DMS 273 (cell line): ENCODE data around the gene PDE3A.

Experiments used
- DNase-seq: peaks from one replicate; lab custom pipeline; 2025; ENCODE audit not compliant: unreplicated experiment; lab: John Stamatoyannopoulos, UW

Gene PDE3A

GRCh38 chr12:20453756-20454310 is 85.5 kb downstream of the PDE3A start:
- no peak for DNase-seq

- DNase-seq: no peak
Measured at GRCh38 chr12:20455001-20455706, 86.8 kb downstream of the PDE3A start.

GRCh38 chr12:20457582-20457981 is 89.2 kb downstream of the PDE3A start:
- no peak for DNase-seq

GRCh38 chr12:20458011-20458410 is 89.7 kb downstream of the PDE3A start:
- DNase-seq: no peak

- DNase-seq: no peak
Measured at GRCh38 chr12:20459920-20460319, 91.6 kb downstream of the PDE3A start.

- no peak for DNase-seq
Measured at GRCh38 chr12:20460956-20461355, 92.6 kb downstream of the PDE3A start.

GRCh38 chr12:20463913-20464524 is 95.7 kb downstream of the PDE3A start:
- DNase-seq: peak; percentile 37

GRCh38 chr12:20469300-20469699 is 101.0 kb downstream of the PDE3A start:
- DNase-seq: no peak

GRCh38 chr12:20469756-20470155 is 101.4 kb downstream of the PDE3A start:
- no peak for DNase-seq

- DNase-seq: no peak
Measured at GRCh38 chr12:20472102-20472782, 103.9 kb downstream of the PDE3A start.

- DNase-seq: no peak
Measured at GRCh38 chr12:20473133-20473532, 104.8 kb downstream of the PDE3A start.

- no peak for DNase-seq
Measured at GRCh38 chr12:20474016-20474415, 105.7 kb downstream of the PDE3A start.

GRCh38 chr12:20474443-20474842 is 106.1 kb downstream of the PDE3A start:
- DNase-seq: no peak

GRCh38 chr12:20475542-20475941 is 107.2 kb downstream of the PDE3A start:
- no peak for DNase-seq

- no peak for DNase-seq
Measured at GRCh38 chr12:20476551-20476950, 108.2 kb downstream of the PDE3A start.

GRCh38 chr12:20477255-20477654 is 108.9 kb downstream of the PDE3A start:
- no peak for DNase-seq

- no peak for DNase-seq
Measured at GRCh38 chr12:20477672-20478071, 109.3 kb downstream of the PDE3A start.

GRCh38 chr12:20482491-20483054 is 114.2 kb downstream of the PDE3A start:
- DNase-seq: no peak

GRCh38 chr12:20483776-20484175 is 115.4 kb downstream of the PDE3A start:
- DNase-seq: no peak

- peak; percentile 8 for DNase-seq
Measured at GRCh38 chr12:20486233-20486632, 117.9 kb downstream of the PDE3A start.

- no peak for DNase-seq
Measured at GRCh38 chr12:20487519-20487918, 119.2 kb downstream of the PDE3A start.

- no peak for DNase-seq
Measured at GRCh38 chr12:20489645-20490044, 121.3 kb downstream of the PDE3A start.
